ENCODE data around the gene GTF3C1.

Gene GTF3C1

GRCh38 chr16:27417047-27417671 is 132.6 kb downstream of the GTF3C1 start:
- Histone ChIP-seq H3K9me3 (ENCODE audit: control insufficient read depth, low read length) (no peaks in the 10 kb centered on the region), H3K27ac (no peak overlapping the region), H2AFZ (no peak overlapping the region), H3K9ac (no peak overlapping the region), H3K4me2 (ENCODE audit: low read length) (no peak overlapping the region), H3K4me3 (ENCODE audit: low read depth, low read length) (no peak overlapping the region), H3K4me1 (no peaks in the 10 kb centered on the region), H3K27me3 (ENCODE audit: control insufficient read depth, insufficient read depth, low read length) (no peaks in the 10 kb centered on the region), H3K79me2 (no peaks in the 10 kb centered on the region), H3K36me3 (ENCODE audit: control insufficient read depth, insufficient read depth, low read length) (no peaks in the 10 kb centered on the region)
- no peak for TF ChIP-seq CTCF (IDR thresholded peaks at IDR 0.05)

- H3K27ac ChIP-seq = no peak overlapping the region
- no peak overlapping the region for H2AFZ ChIP-seq
- no peaks in the 10 kb centered on the region for H3K27me3 ChIP-seq (ENCODE audit: control insufficient read depth, insufficient read depth, low read length)
- no peak overlapping the region for H3K4me2 ChIP-seq (ENCODE audit: low read length)
- H3K4me3 ChIP-seq (ENCODE audit: low read depth, low read length) = no peak overlapping the region
- no peak for TF ChIP-seq CTCF (IDR thresholded peaks at IDR 0.05)
- no peak overlapping the region for H3K9ac ChIP-seq
- no peaks in the 10 kb centered on the region for H3K4me1 ChIP-seq
- no peaks in the 10 kb centered on the region for H3K36me3 ChIP-seq (ENCODE audit: control insufficient read depth, insufficient read depth, low read length)
- no peaks in the 10 kb centered on the region for H3K79me2 ChIP-seq
- H3K9me3 ChIP-seq (ENCODE audit: control insufficient read depth, low read length) = no peaks in the 10 kb centered on the region
Observed at GRCh38 chr16:27414788-27415431, 134.8 kb downstream of the GTF3C1 start.

GRCh38 chr16:27413956-27414355 is 135.8 kb downstream of the GTF3C1 start:
- no peak overlapping the region for H3K27ac ChIP-seq

GRCh38 chr16:27410761-27411160 is 139.0 kb downstream of the GTF3C1 start:
- Histone ChIP-seq H3K79me2 (no peaks in the 10 kb centered on the region), H3K9me3 (ENCODE audit: control insufficient read depth, low read length) (peaks cover 3% of the 10 kb centered on the region), H3K4me3 (ENCODE audit: low read depth, low read length) (no peak overlapping the region), H2AFZ (no peak overlapping the region), H3K36me3 (ENCODE audit: control insufficient read depth, insufficient read depth, low read length) (no peaks in the 10 kb centered on the region), H3K27me3 (ENCODE audit: control insufficient read depth, insufficient read depth, low read length) (no peaks in the 10 kb centered on the region), H3K4me2 (ENCODE audit: low read length) (no peak overlapping the region), H3K9ac (no peak overlapping the region), H3K4me1 (no peaks in the 10 kb centered on the region), H3K27ac (no peak overlapping the region)
- no peak for TF ChIP-seq CTCF (IDR thresholded peaks at IDR 0.05)

More at GRCh38 chr16:27413956-27414355, 135.8 kb downstream of the GTF3C1 start:
- TF ChIP-seq CTCF (IDR thresholded peaks at IDR 0.05) = no peak
- Histone ChIP-seq H3K4me2 (ENCODE audit: low read length) (no peak overlapping the region), H3K36me3 (ENCODE audit: control insufficient read depth, insufficient read depth, low read length) (no peaks in the 10 kb centered on the region), H3K4me1 (no peaks in the 10 kb centered on the region), H3K9me3 (ENCODE audit: control insufficient read depth, low read length) (peaks cover 3% of the 10 kb centered on the region), H3K4me3 (ENCODE audit: low read depth, low read length) (no peak overlapping the region), H3K27me3 (ENCODE audit: control insufficient read depth, insufficient read depth, low read length) (no peaks in the 10 kb centered on the region), H2AFZ (no peak overlapping the region), H3K79me2 (no peaks in the 10 kb centered on the region), H3K9ac (no peak overlapping the region)
